T-helper 1 cell treated with Interleukin-12 subunit alpha and Interleukin-12 subunit beta and Interleukin-4 antibody, amounts not matched to agents 30 μg/mL and 1 μg/mL, for 36 hours (primary cell): ENCODE results near the gene RERGL.
"Not testable (repeated sequence)": the region's sequence is repeated elsewhere in the genome, so short reads cannot be mapped to it uniquely, and the experiment has no call there.

Experiments
- H3K27ac Mint-ChIP-seq: one replicate; pipeline ENCODE4 v1.8.0; 2021; ENCODE audit warnings: mild to moderate bottlenecking, mixed read lengths
- H3K27me3 Mint-ChIP-seq: one replicate; pipeline ENCODE4 v1.8.0; 2021; ENCODE audit warnings: low read depth, mixed read lengths
- H3K36me3 Mint-ChIP-seq: one replicate; pipeline ENCODE4 v1.8.0; 2021; ENCODE audit warnings: low read depth, mixed read lengths
- H3K4me1 Mint-ChIP-seq: one replicate; pipeline ENCODE4 v1.8.0; 2021; ENCODE audit warnings: low read depth, mixed read lengths
- H3K4me3 Mint-ChIP-seq: one replicate; pipeline ENCODE4 v1.8.0; 2021; ENCODE audit warnings: mild to moderate bottlenecking, moderate library complexity, mixed read lengths
- H3K9me3 Mint-ChIP-seq: one replicate; pipeline ENCODE4 v1.8.0; 2021; ENCODE audit warnings: mixed read lengths

Gene RERGL

GRCh38 chr12:18068355-18068754 lies 21.6 kb downstream of the RERGL start:
- Mint-ChIP-seq H3K4me1 (no peaks in the 10 kb centered on the region), H3K4me3 (no peak overlapping the region), H3K27ac (no peak overlapping the region), H3K27me3 (no peaks in the 10 kb centered on the region), H3K36me3 (no peaks in the 10 kb centered on the region), H3K9me3 (peaks cover 4% of the 10 kb centered on the region)

DNA sequence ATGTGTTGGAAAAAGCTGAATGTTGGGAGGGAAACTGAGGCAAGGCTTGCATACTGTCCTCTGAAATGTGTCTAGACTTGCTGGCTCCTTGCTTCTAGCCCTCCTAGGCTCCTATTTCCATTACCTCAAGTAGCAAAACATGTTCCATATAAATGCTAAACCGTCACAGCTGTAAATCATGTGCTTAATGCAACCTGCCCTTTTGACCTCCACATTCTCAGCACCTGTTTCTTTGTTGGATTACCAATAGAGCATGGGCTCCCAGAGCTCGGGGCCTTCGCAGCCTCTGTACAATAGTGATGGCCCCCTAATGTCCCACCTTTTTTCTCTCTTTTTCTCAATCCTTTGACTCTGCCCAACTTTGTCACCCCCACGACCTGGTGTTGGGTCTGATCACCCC lies 23.3 kb downstream of the RERGL start:
- Mint-ChIP-seq H3K4me1 (no peaks in the 10 kb centered on the region), H3K27ac (no peak overlapping the region), H3K27me3 (no peaks in the 10 kb centered on the region), H3K9me3 (peaks cover 7% of the 10 kb centered on the region), H3K36me3 (no peaks in the 10 kb centered on the region), H3K4me3 (no peak overlapping the region)

GRCh38 chr12:18062867-18063266 lies 27.1 kb downstream of the RERGL start:
- H3K4me1 Mint-ChIP-seq, H3K27ac Mint-ChIP-seq, H3K36me3 Mint-ChIP-seq, H3K4me3 Mint-ChIP-seq, H3K27me3 Mint-ChIP-seq: not testable (repeated sequence)
- H3K9me3 Mint-ChIP-seq = peaks cover 26% of the 10 kb centered on the region

DNA sequence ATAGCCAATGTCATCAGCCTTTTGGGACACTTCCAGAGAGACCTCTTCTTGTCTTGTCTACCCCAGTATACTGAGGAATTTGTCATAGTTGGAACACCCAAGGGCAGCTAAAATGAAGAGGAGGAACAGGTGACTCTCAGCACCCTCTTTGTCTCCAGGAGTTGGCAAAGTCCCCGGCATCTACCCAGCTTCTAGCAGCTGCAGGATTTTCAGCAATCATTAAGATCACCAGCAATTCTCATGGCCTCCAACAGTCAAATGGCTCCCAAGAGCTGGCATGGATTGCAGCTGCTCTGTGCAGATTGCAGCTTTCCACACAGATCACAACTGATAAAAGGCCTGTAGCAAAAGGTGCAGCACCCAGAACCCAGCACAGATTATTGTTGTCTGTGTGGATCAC lies 32.9 kb downstream of the RERGL start:
- Mint-ChIP-seq H3K4me1 (no peaks in the 10 kb centered on the region), H3K4me3 (no peak overlapping the region), H3K27ac (no peak overlapping the region), H3K9me3 (peaks cover 42% of the 10 kb centered on the region), H3K36me3 (no peaks in the 10 kb centered on the region), H3K27me3 (no peaks in the 10 kb centered on the region)

DNA sequence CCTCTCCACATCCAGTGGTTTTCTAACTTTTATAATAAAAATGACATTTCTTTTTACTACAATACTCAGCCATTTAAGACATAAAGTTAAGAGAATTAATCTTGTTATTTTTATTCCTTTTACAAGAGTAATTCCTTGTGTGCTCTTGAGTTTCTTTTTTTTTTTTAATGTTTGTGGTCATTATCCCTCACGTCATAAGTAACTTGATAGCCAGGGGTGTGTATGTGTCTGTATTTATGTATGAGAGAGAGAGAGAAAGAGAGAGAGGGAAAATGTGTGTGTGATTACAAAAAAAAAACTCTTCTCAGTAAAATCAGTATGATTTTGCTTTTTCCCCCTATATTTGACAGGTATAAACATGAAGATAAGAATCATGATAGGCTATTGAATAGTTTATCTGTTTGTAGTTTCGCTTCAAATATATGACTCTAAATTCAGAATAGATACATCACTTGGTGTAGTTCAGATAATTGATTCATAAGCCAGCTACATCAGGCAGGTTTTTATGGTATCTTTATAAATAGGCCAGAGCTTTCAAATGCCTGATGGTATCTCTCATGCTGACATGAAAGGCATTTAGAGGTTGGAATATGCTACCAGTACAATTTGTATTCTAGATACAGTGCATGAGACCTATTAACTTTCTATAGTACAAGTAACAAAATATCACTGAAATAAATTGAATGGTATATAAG lies 34.9 kb downstream of the RERGL start:
- peaks cover 45% of the 10 kb centered on the region for H3K9me3 Mint-ChIP-seq
- H3K36me3 Mint-ChIP-seq = no peaks in the 10 kb centered on the region
- H3K27ac Mint-ChIP-seq = no peak overlapping the region
- no peaks in the 10 kb centered on the region for H3K4me1 Mint-ChIP-seq
- no peak overlapping the region for H3K4me3 Mint-ChIP-seq
- H3K27me3 Mint-ChIP-seq = no peaks in the 10 kb centered on the region

DNA sequence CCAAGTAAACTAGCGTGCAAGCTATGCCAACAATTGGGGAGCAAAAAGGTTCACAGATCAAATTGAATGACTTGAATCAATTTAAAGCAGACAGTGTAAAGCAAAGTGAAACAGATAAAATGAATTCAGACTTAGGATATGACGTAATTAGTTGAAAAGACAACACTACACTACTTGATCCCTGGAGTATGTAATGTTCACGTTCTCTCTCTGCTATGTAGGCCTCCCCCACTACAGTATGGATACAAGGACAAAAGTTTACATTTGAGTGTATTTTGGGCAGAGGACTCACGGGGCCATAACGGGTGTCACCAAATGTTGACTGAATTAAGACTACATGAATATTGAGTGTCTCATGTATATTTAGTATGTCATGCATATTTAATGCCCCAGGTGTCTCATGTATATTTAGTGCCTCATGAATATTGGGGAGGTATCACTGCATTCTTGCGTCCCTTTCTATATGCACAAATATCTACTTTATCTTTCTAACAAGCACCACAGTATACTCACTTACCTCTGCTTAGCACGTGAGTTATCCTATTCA lies 44.5 kb downstream of the RERGL start:
- Mint-ChIP-seq H3K27ac (no peak overlapping the region), H3K9me3 (peaks cover 15% of the 10 kb centered on the region), H3K27me3 (no peaks in the 10 kb centered on the region), H3K36me3 (no peaks in the 10 kb centered on the region), H3K4me3 (no peak overlapping the region), H3K4me1 (no peaks in the 10 kb centered on the region)

DNA sequence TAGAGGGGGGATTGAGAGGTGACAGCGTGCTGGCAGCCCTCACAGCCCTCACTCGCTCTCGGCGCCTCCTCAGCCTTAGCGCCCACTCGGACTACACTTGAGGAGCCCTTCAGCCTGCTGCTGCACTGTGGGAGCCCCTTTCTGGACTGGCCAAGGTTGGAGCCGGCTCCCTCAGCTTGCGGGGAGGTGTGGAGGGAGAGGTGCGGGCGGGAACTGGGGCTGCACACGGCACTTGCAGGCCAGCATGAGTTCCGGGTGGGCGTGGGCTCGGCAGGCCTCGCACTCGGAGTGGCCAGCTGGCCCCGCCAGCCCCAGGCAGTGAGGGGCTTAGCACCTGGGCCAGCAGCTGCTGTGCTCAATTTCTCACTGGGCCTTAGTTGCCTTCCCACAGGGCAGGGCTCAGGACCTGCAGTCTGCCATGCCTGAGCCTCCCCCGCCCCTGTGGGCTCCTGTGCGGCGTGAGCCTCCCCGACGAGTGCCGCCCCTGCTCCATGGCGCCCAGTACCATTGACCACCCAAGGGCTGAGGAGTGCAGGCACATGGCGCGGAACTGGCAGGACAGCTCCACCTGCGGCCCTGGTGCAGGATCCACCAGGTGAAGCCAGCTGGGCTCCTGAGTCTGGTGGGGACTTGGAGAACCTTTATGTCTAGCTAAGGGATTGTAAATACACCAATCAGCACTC lies 49.8 kb downstream of the RERGL start:
- not testable (repeated sequence) for H3K36me3 Mint-ChIP-seq, H3K27ac Mint-ChIP-seq, H3K4me1 Mint-ChIP-seq, H3K4me3 Mint-ChIP-seq, H3K27me3 Mint-ChIP-seq
- H3K9me3 Mint-ChIP-seq = peaks cover 29% of the 10 kb centered on the region
